ENCODE measurements around the gene SLC39A7.

GRCh38 chr6:33174784-33175183 lies 25.9 kb upstream of the SLC39A7 start:
- TF ChIP-seq POLR2A (IDR thresholded peaks at IDR 0.05; ENCODE audit: borderline replicate concordance, extremely low read depth, insufficient read depth, insufficient read length) (no peak), EZH2 (IDR thresholded peaks at IDR 0.05) (no peak), YY1 (IDR thresholded peaks at IDR 0.05; ENCODE audit: extremely low read depth, insufficient replicate concordance, low read depth, low read length) (no peak), ZFX (IDR thresholded peaks at IDR 0.05) (no peak), CTCF (IDR thresholded peaks at IDR 0.05 in 2 of 3, conservative IDR thresholded peaks at IDR 0.05 in 1 of 3; ENCODE audit: borderline replicate concordance in 1 of 3, insufficient read depth in 1 of 3, low read depth in 2 of 3, low read length in 2 of 3) (no peak), ATF3 (IDR thresholded peaks at IDR 0.05) (no peak), SP1 (IDR thresholded peaks at IDR 0.05; ENCODE audit: low read depth) (no peak), EZH2phosphoT487 (IDR thresholded peaks at IDR 0.05; ENCODE audit: borderline replicate concordance) (no peak), POLR2AphosphoS5 (IDR thresholded peaks at IDR 0.05; ENCODE audit: low read depth, low read length) (no peak), FOSL1 (IDR thresholded peaks at IDR 0.05; ENCODE audit: low read depth) (no peak), SIN3A (IDR thresholded peaks at IDR 0.05; ENCODE audit: low read depth) (no peak), RAD21 (IDR thresholded peaks at IDR 0.05; ENCODE audit: low read depth) (no peak), ZNF274 (IDR thresholded peaks at IDR 0.05; ENCODE audit: low read depth, low read length) (no peak), MAX (IDR thresholded peaks at IDR 0.05) (no peak)
